Heart left ventricle (tissue), 13 donors: ENCODE measurements around the gene CHRDL2.

Experiments used
- CTCF ChIP-seq, 12 donors: fragments of 200-600 bp; sonication (generic) in 4 of 12; IDR thresholded peaks; one replicate each; pipeline versions ENCODE4 v1.5.0 to v1.8.0; 2018 to 2022; ENCODE audit warnings: antibody characterized with exemption in 12 of 12, mild to moderate bottlenecking in 5 of 12
- POLR2A ChIP-seq, 2 donors: fragments of 450-650 bp; IDR thresholded peaks; one replicate each; pipeline ENCODE4 v1.6.1; 2017; ENCODE audit warnings: antibody characterized with exemption in 2 of 2, mild to moderate bottlenecking in 2 of 2, moderate library complexity in 2 of 2
- donor health status: ischemic (EF 13 %, LVEDD 7.1; RV severe dilation, severe dysfunction).
- donor health status: DM: no; HTN: yes; CAD: no.
- donor health status: DM: no; HTN: no; CAD: no.
- donor health status: ischemic (EF 25% LVEDD 6.9; RV normal size, moderate dysfunction).
- donor health status: ischemic (EF 25% LVEDD 5.7; RV mildly dilated, moderate dysfunction).
- donor health status: ischemic (EF 35%, LVEDD 5.7; RV mildly dilated, moderate dysfunction).
- donor health status: nonischemic (EF 11% LVEDD 7.7; RV severe dilation, severe dysfunction).
- donor health status: DM: yes; HTN: yes; CAD: no.
- donor health status: PGD.
- donor health status: ischemic (EF 29% LVEDD 5.4; RV normal size, mild dysfunction).
- donor health status: nonischemic (EF 23%, LVEDD 6.1; RV moderate dilation, normal function).

DNA sequence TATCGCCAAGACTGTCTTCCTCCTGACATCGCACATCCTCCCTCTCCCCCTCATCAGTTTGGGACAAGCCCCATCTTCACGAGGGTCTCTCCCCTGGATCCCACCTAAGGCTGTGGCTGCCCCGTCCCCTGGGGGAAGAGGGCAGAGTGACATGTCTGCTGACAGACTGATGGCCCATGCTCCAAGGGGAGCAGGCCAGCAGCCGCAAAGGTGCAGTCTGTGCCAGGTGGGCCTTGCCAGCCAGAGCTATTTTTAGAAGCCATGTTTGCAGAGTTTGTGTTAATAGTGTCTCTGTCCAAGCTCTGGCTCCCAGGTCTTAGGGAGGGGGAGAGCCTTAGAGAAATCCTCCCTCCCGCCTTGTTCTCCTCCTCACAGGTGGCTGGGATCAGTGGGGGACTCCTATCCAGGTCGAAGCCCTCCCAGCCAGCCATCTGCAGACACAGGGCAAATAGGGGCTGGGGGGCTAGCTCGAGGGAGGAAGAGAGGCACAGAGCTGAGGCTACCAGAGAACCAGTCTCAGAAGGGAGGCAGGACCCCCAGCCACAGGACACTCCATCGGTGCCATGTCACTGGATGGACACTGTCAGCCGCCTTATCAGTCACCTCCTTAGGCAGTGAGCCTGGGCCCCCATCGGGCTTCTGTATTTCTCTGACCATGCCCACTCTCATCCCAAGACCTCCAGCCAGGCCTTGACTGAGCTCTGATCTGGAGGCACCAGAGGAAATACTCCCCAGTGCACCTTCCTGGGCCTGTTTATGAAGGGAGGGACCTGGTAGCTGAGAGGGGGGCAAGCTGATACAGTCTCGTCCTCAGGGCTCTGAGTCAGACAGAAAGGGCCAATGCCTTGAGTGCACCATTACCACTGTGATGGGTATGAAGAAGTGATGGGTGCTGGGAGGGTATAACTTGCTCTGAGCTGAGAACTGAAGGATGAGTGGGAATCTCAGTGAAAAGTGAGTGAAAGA, 49.3 kb downstream of the CHRDL2 start:
- TF ChIP-seq CTCF (IDR thresholded peaks at IDR 0.05) (no peak), POLR2A (IDR thresholded peaks at IDR 0.05) (no peak)
